Mucosa of descending colon (tissue), 3 donors: Measurements from ENCODE around the gene TLK1. TPM values are rescaled to one million over a fixed set of nuclear protein-coding genes. Genes with fewer than 3 reads are reported as not detected.
A peak's percentile ranks its signal among the peaks of the same experiment; 100 is the strongest.

Source experiments
- ATAC-seq: fragments of 200-7000 bp; cut with Tn5 transposase; one replicate; pipeline ENCODE4 v1.9.1; 2020; ENCODE audit warnings: mild to moderate bottlenecking, moderate library complexity
- DNase-seq, 3 donors: peaks; one replicate each; pipeline ENCODE4 v3.0.0-alpha.2; 2020
- H3K36me3 ChIP-seq: fragments of 200-600 bp; one replicate; pipeline ENCODE4 v1.8.0; 2021; ENCODE audit warnings: low read depth, mild to moderate bottlenecking
- H3K4me1 ChIP-seq: fragments of 200-600 bp; one replicate; pipeline ENCODE4 v1.8.0; 2021; ENCODE audit warnings: low read depth, mild to moderate bottlenecking
- H3K4me3 ChIP-seq: fragments of 200-600 bp; one replicate; pipeline ENCODE4 v1.8.0; 2021; ENCODE audit warnings: mild to moderate bottlenecking
- H3K9me3 ChIP-seq: fragments of 200-600 bp; one replicate; pipeline ENCODE4 v1.8.0; 2021; ENCODE audit warnings: mild to moderate bottlenecking
- CTCF ChIP-seq: fragments of 200-600 bp; IDR thresholded peaks from one replicate; pipeline ENCODE4 v1.8.0; 2022; ENCODE audit warnings: antibody characterized with exemption, mild to moderate bottlenecking
- intact Hi-C, 2 donors: fragments of 100-400 bp; cut with DNase I in 1 of 2; cut with micrococcal nuclease in 1 of 2; formaldehyde crosslinking; loops; one replicate each; pipeline versions ENCODE4 v1.11.0 to v1.11.1; 2022; cut with DNase I, micrococcal nuclease
- total RNA-seq, 3 donors: library from RNA; stranded (reverse); fragmentation: NEBNext Ultra II Directional in 2 of 3; extraction: Animal tissue kit (Norgen Biotek cat#: 25700) in 2 of 3; gene quantifications; one replicate each; pipeline versions ENCODE4 v1.2.1 to v1.2.4, GENCODE V29; 2021 to 2023
- donor health status: DM: no; HTN: no; CAD: no; lungs with moderate emphysema.
- donor health status: DM: no; HTN: no; CAD: no.
- donor health status: DM: no; HTN: yes; CAD: no.

Gene TLK1
- total RNA-seq, 3 donors from 2014 or later, result 91.6 to 112 (median 109) TPM

GRCh38 chr2:171046048-171046560 is 114.6 kb downstream of the TLK1 start:
- Histone ChIP-seq H3K36me3 (no peaks in the 10 kb centered on the region), H3K4me3 (no peak overlapping the region), H3K9me3 (no peaks in the 10 kb centered on the region), H3K4me1 (no peaks in the 10 kb centered on the region)
- TF ChIP-seq CTCF, result no peak
- intact Hi-C loops, result no loop called here
- ATAC-seq, result no peak
- no peak for DNase-seq

GRCh38 chr2:171044416-171044815 is 116.3 kb downstream of the TLK1 start:
- intact Hi-C loops, result no loop called here
- Histone ChIP-seq H3K4me1 (no peaks in the 10 kb centered on the region), H3K4me3 (no peak overlapping the region), H3K36me3 (no peaks in the 10 kb centered on the region), H3K9me3 (no peaks in the 10 kb centered on the region)
- TF ChIP-seq CTCF, result no peak
- no peak for DNase-seq
- ATAC-seq, result no peak

GRCh38 chr2:171042253-171042969 is 118.3 kb downstream of the TLK1 start:
- intact Hi-C loops, result no loop called here
- ATAC-seq, result no peak
- Histone ChIP-seq H3K4me1 (no peaks in the 10 kb centered on the region), H3K9me3 (no peaks in the 10 kb centered on the region), H3K36me3 (no peaks in the 10 kb centered on the region), H3K4me3 (no peak overlapping the region)
- no peak for TF ChIP-seq CTCF
- DNase-seq, result no peak

GRCh38 chr2:171036532-171036931 is 124.2 kb downstream of the TLK1 start:
- ATAC-seq (no peak), DNase-seq (no peak)
- intact Hi-C loops, result no loop called here
- Histone ChIP-seq H3K36me3 (no peaks in the 10 kb centered on the region), H3K4me1 (no peaks in the 10 kb centered on the region), H3K9me3 (no peaks in the 10 kb centered on the region), H3K4me3 (no peak overlapping the region)
- no peak for TF ChIP-seq CTCF

- Histone ChIP-seq H3K36me3 (no peaks in the 10 kb centered on the region), H3K4me3 (no peak overlapping the region), H3K9me3 (no peaks in the 10 kb centered on the region), H3K4me1 (no peaks in the 10 kb centered on the region)
- ATAC-seq (peak; percentile 26), DNase-seq (no peak)
- intact Hi-C loops, result no loop called here
- TF ChIP-seq CTCF, result no peak
Observed at GRCh38 chr2:171034315-171034714, 126.4 kb downstream of the TLK1 start.
